ENCODE data around the gene SGSM2.

SGSM2 gene

DNA sequence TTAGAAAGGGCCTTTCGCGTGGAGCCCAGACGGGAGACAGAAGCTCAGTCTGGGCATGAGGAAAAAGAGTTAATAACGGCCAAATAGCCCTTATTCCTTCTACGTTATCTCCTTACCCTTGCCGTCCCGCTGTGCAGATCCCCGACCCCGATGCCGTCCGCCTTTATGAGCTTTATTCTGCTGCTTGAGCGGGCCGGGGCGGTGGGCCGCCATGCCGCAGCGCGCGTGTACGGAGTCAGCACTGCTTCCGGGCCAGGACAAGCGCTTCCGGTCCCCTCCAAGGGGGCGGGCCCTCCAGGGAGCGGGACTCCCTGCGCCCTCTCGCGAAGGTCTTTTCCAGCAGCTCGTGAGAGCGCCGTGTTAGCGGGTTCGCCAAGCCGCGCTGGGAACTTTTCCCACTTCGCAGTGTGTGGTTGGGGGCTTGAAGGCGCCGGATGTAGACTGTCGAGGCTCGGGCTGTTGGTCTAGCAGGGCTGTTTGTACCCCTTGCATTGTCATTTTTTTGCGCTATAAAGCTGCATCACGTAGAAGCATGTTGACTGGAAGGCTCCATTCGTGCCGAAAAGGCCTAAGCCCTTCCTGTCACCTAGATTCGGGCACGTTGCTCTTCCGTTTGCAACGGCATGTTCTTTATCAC is 968 bp upstream of the SGSM2 start, which contains the start of gene TSR1:
TSR1 (minus strand) TSS at position 243 of the 637 bp plus-strand sequence; CDS start at position 213, 30 bp downstream.
- peak; percentile 94 for DNase-seq

DNA sequence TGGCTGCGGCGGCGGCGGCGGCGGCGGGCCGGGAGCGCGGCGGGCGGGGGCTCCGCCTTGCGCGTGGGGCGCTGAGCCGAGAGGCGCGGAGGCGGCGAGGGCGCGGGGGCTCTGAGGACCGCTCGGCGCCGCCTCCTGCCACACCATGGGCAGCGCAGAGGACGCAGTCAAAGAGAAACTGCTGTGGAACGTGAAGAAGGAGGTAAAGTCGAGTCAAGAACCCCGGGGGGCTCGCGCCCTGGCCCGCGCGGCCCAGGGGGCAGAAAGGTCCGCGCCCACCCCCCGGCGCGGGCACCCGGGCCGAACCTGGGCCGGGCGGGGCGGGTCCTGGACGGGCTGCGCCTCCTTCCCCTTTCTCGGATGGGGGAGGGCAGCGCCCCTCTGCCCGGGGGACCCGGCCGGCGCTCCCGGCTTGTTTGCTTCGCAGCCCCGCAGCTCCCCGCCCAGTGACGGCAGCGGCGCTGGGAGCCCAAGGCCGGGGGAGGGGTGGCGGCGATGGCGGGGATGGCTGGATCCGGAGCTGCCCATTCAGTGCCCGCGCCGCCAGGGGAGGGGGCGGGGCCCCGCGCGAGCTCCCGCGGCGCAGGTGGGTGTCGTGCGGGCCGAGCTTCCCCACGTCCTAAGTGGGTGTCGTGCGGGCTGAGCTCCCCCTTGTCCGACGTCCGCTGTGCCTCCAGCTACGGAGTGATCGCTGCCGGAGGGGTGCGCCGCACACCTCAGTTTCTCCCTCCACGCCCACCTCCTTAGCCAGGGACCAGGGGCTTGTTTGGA is 428 bp downstream of the SGSM2 start:
- peak; percentile 66 for DNase-seq

DNA sequence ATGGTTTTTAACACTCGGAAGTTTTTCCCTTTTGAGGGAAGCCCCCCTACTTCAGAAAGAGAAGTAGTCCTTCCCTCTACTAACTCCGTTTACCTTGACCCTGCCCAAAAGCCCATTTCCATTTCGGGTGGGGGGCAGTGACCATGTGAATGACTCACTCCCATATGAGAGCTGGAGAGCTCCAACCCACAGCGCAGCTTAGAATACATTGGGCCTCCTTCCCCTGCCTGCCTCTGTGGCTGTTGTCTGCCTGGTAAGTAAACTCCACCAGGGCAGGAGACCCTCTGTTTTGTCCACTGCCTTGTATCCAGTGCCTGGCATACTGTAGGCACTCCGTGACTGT is 985 bp downstream of the SGSM2 start:
- DNase-seq: no peak

DNA sequence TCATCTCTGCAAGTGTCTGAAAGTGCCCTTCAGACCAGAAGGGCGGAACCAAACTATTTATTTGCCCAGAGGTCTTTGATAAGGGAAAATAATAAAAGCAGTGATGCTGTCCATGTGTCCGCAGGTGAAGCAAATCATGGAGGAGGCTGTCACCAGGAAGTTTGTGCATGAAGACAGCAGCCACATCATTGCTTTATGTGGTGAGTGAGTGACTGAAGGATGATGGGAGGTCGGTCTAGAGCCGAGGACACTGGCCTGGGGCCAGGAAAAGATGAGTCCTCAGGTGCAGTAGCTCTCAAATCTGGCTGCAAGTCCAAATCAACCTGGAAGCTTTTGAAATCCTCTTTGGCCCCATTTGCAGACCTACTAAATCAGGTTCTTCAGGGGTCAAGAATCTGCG is 6.1 kb downstream of the SGSM2 start:
- DNase-seq: peak; percentile 63

DNA sequence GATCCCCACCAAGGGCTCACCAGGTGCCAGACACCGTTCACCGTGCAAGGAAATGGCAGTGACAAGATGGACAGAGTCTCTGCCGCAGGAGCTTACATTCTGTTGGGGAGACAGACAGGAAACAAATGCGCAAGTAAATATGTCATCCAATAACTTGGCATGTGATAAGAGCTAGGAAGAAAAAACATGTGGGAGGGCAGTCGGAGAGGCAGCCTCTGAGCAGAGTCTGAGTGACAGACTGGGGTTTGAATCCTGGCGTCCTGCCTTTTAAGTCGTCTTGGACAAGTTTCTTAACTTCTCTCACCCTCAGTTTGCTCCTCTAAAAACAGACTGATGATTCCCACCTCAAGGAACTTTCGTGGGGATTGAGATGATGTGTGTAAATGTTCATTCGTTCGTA is 7.2 kb downstream of the SGSM2 start:
- no peak for DNase-seq

DNA sequence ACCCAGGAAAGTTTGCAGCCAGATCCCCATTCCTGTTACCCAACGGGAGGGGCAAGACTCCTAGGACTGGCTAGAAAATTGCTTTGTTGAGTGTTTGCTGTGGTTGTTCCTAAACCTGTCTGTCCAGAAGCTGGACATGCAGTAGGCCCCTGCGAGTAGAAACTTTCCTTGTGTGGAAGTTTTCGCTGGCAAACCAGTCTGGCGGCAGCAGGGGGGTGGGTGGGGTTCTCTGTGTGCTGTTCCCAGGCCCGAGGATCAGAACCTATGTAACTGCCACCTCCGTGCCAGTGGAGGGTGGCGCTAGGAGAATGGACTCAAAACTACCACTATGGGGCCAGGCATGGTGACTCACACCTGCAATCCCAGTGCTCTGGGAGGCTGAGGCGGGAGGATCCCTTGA is 9.2 kb downstream of the SGSM2 start:
- DNase-seq: no peak

DNA sequence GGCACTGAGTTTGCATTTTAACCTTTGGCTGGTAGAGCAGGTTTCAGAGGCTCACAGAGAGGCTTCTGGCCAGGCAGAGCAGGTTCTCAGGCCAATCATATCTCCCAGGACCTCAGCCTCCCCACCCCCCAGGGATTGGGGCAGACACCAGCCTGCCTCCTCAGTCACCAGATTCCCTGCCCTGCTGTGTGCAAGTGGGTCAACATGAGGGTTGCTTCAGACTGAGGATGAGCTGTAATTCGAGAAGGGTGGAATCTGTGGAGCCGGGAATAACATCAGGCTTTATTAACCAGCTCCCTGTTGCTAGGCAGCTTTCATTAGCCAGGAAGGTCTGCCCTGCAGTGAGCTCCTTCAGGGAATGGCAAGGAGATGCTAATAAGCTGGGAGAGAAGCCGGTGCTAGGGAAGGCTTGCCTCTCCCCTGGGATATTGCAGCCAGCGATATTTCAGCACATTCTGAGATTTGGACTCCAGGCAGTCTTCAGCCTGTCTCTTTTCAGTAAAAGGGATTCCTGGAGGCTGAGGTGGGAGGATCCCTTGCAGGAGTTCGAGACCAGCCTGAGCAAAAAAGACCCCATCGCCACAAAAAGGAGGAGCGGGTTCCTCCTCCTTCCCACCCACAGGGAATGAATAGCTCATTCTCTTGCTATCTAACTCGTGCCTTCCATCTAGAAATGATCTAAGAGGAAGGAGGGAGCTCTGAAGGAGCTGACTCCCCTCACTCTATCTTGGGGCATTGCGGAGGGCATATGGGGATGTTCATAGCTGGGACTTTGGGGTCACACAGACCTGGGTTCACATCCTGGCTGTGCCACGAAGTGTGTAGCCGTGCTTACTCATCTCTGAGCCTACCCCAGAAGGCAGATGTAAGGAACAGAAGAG is 10.7 kb downstream of the SGSM2 start:
- DNase-seq: no peak

DNA sequence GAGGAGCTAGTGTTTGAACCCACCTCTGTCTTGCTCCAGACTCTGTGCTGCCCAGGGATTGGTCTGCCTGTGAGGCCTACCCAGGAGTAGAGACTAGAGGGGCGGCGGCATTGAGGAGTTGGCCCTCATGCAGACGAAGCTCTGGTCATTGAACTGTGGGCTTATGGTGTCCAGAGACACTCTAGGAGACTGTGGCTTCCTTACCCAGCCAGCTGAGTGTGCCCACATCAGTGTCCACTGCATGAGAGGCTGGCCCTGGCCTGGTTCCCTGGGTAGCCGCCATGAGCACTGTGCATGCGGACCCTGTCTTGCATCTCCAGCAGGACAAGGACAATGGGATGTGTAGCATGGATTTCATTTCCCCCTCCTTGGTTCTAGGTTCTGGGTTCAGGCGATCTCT is 14.0 kb downstream of the SGSM2 start:
- DNase-seq: no peak

DNA sequence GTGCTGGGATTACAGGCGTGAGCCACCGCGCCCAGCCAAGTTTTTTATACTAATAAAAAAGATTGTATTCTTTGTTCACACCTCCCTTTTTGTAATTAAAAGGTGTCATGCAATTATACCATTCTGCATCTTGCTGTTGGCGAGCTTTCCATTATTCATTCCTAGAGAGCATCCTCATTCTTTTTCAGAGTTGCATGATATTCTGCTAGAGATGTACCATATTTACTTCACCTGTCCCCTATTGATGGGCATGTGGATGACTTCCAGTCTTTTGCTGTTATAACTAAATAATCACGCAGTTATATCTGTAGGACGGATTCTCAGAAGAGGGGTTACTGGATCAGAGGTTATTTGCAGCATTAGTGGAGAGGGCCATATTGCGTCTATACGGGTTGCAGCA is 17.0 kb downstream of the SGSM2 start:
- no peak for DNase-seq

DNA sequence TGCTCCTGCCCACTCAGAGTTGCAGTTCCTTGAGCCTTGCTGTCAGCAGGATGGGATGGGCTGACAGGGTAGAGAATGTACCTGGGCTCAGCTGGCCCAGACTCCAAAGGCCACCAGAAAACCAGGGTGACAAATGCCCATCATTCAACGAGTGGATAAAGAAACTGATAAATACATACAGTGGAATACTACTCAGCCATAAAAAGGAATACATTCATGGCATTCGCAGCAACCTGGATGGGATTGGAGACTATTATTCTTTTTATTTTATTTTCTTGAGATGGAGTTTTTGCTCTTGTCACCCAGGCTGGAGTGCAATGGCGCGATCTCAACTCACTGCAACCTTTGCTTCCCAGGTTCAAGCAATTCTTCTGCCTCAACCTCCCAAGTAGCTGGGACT is 19.9 kb downstream of the SGSM2 start:
- no peak for DNase-seq

DNA sequence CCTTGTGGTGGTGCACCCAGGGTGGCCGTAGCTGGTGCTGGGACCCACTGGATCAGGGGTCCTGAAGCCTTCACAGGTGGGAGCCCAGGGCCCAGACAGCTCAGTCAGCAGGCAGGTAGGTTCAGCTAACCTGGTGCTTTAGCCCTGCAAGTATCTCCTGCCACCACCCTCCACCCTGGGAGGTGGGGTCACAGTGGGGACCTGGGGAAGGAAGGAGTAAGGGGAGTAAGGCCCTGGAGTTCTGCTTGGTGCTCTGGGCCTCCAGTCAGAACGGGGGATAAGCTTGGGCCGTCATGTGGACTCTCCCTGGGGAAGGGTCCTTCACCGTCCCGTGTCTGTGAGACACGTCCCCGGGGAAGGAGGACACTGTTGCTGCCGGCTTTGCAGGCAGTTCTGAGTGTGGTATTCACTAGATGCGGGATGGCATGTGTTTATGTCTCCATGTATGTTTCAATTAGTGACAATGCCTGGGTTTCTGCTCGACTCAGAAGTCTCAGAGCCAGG is 20.7 kb downstream of the SGSM2 start:
- no peak for DNase-seq

DNA sequence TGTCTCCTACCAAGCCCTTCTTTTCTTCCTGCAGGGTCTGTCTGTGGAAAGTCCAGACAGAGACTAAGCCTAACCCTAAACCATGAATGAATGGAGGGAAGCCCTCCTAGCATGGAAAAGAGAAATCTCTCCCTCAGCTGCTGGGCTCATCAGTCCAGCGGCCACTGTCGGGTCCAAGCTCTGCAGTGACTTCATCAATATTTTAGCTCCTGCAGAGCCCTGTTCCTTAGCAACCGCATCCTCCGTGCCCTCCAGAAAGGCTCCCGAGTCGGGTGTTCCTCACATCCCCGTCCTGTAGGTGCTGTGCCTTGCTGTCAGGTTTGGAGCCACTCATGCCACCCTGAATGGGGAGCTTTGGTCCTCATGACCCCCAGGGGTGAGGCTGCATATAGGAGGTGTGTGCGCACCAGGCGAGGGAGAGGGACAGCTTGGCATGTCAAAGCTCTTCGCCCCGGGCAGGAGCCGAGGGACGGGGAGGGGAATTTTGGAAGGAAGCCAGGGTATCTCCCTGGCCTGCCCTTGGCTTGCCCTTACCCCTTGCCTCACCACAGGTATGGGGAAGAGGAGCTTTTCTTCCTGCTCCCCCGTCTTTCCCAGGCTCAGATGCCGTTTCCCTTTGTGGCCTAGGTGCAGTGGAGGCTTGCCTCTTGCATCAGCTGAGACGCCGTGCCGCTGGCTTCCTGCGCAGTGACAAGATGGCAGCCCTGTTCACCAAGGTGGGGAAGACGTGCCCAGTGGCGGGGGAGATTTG is 23.9 kb downstream of the SGSM2 start:
- no peak for DNase-seq

DNA sequence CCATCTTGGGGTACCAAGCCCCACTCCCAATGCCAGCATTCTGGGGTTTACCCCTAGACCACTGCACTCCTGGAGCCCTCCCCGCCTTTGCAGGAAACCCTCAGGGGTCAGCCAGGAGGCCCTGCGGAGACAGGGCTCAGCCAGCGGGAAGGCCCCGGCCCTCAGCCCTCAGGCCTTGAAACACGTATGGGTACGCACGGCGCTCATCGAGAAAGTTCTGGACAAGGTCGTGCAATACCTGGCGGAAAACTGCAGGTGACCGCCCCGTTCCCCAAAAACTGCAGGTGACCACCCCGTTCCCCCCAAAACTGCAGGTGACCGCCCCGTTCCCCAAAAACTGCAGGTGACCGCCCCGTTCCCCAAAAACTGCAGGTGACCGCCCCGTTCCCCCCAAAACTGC is 24.7 kb downstream of the SGSM2 start:
- no peak for DNase-seq

DNA sequence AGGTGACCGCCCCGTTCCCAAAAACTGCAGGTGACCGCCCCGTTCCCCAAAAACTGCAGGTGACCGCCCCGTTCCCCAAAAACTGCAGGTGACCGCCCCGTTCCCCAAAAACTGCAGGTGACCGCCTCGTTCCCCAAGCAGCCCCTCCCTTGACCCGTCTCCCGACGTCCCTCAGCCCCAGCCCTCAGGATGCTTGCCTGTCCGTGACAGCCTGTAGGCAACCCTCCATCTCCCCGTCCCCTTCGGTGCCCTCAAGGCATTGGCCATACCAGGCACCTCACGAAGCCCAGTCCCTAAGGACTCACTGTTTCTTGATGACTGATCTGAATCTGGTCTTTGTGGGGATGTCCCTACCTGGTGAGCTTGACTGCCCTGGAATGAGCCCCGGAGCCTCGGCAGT is 25.1 kb downstream of the SGSM2 start:
- DNase-seq: no peak

DNA sequence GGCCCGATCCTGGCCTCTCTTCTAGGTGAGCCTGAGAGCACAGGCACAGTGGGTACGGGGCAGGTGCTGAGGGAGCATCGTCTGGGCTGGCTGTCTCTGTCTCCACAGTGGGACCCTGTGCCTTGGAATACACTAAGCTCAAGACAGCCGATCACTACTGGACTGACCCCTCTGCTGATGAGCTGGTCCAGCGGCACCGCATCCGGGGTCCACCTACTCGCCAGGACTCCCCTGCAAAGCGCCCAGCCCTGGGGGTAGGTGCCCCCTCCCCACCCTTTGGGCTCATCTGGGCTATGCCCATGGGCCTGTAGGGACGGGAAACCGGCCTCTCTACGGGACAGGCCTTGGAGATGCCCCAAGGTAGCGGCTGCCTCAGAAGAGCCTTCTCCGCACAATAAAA is 25.6 kb downstream of the SGSM2 start:
- DNase-seq: no peak

DNA sequence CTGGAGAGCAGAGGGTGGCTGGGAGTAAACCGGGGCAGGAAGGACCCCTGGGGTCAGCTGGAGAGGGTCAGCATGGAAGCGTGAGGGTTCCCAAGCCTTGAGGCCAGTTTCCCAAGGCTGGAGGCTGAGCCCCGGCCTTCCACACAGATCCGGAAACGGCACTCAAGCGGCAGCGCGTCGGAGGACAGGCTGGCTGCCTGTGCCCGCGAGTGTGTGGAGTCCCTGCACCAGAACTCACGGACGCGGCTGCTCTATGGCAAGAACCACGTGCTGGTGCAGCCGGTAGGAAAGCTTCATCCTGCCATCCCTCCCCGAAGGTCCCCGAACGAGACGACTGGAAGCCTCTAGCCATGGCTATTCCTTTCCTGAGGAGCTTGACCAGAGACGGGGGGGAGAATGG is 26.0 kb downstream of the SGSM2 start:
- no peak for DNase-seq

DNA sequence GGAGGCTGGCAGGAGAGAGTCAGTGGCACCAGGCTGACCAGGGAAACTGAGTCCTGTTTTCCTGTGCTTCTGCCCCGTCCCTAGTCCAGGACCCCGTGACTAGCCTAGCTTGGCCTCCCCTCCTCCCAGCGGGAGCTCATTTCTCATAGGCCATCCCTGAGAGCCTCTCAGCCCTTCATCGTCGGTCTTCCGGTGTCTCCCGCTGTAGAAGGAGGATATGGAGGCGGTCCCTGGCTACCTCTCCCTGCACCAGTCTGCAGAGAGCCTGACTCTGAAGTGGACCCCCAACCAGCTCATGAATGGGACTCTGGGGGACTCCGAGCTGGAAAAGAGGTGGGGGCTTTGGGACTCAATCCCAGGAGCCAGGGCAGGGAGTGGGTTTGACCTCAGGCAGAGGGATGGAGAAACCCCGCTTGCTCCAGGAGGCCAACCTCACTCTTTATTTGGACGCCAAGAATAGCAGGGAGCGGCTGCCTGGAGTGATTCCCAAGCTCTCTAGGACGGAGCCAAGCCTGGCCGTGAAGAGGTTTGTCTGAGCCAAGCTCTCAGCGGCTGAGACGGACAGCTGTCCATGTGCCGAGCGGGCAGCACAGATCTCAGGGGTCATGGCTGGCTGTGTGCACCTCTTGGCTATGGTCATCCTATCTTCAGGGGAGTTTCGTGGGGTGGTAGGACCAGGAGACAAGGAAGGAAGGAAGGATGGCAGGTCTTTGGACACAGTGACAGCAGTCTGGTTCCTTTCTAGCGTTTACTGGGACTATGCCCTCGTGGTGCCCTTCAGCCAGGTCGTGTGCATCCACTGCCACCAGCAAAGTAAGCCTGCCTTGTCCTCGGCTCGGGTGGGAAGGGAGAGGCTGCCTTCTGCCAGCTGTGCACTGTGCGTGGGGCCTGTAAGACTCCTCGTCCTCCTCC is 26.8 kb downstream of the SGSM2 start:
- DNase-seq: no peak

DNA sequence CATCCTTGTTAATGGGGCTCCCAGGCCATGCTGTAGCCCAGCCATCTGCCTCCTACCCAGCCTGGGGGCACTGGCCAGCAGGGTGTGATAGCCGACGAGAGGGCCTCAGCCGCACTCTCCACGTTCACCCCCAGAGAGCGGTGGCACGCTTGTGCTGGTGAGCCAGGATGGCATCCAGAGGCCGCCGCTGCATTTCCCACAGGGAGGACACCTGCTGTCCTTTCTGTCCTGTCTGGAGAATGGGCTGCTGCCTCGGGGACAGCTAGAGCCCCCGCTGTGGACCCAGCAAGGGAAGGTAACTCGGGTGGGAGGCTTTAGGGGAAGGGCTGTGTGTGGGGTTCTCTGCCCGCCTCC is 27.4 kb downstream of the SGSM2 start:
- DNase-seq: no peak

DNA sequence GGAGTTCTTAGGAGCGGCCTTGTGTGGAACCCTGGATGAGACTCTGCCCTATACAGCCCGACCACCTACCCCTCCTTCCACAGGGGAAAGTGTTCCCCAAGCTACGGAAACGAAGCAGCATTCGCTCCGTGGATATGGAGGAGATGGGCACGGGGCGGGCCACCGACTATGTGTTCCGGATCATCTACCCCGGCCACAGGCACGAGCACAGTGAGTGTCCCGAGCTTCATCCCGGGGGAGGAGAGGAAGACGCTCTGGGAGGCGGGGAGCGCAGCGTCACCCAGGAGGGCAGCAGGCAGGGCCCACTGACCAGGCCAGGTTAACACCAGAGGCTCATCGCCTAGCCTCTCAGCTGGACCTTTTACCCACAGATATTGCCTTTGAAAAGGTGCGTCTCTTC is 27.8 kb downstream of the SGSM2 start:
- no peak for DNase-seq

DNA sequence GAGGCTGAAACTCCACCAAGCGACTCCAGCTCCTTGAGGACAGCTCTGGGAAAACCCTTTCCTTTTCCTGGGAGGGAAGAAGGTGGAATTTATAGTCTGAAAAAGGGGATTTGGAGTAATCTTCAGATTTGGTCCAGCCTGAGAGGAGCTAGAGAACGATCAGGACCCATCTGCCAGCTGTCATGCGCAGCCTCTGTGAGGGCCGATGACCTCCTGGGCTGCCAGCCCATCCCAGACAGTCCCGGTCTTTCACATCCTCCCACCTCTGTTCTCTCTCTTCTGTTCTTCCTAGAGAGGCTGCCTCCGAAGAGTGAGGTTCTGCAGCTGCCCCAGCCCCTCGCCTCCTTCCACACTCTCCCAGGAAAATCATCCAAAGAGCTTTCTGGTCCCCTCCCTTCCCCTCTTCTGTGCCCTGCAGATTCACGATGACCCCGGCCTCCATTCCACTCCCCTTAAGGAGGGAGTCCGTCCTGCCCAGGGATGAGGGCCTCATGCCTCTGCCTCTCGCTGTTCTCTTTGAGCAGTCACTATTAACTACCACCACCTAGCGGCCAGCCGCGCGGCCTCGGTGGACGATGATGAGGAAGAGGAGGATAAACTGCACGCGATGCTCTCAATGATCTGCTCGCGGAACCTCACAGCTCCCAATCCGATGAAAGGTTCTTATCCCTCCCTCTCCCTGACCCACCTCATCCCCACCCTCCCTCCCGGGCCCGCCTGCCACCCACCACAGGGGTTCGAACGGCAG is 29.6 kb downstream of the SGSM2 start:
- no peak for DNase-seq

DNA sequence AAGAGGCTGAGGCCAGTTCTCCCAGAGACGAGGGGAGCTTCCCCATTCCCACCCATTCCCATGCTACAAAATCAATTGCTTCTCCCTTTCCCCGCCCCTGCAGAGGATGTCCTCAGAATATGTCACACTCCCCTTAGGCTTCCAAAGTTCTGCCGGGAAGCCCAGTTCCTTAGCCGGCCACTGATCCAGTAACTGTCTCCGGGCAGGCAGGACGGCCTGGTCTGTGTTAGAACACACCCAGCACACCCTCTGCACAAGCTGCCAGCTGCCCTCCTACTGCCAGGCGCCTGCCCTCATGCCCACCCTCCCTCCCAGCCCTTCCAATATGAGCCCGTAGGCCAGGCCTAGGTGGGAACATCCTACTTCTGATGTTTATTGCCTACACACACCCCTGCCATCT is 31.1 kb downstream of the SGSM2 start:
- DNase-seq: no peak

Data from activated CD4-positive, alpha-beta T cell treated with anti-CD3 and anti-CD28 coated beads for 48 hours (primary cell).